Measurements from ENCODE around the gene SLC16A14. TPM values are rescaled to one million over a fixed set of nuclear protein-coding genes. Genes with fewer than 3 reads are reported as not detected.
A peak's percentile ranks its signal among the peaks of the same experiment; 100 is the strongest.

SLC16A14 gene
- total RNA-seq, 1 donor from 2014 or later: 9.1 TPM

GRCh38 chr2:230042195-230042594, 26.5 kb downstream of the SLC16A14 start:
- no peak for DNase-seq (ENCODE audit: extremely low spot score, unreplicated experiment)
- H3K27ac Mint-ChIP-seq: no peak overlapping the region
- TF ChIP-seq CTCF (conservative IDR thresholded peaks at IDR 0.05): no peak
- no peaks in the 10 kb centered on the region for H3K4me1 Mint-ChIP-seq (ENCODE audit: unreplicated experiment)
- H3K9me3 Mint-ChIP-seq: no peaks in the 10 kb centered on the region
- H3K4me3 Mint-ChIP-seq: no peak overlapping the region
- no peaks in the 10 kb centered on the region for H3K27me3 Mint-ChIP-seq
- peaks cover 10% of the 10 kb centered on the region for H3K36me3 Mint-ChIP-seq

GRCh38 chr2:230023313-230023712, 45.4 kb downstream of the SLC16A14 start:
- Mint-ChIP-seq H3K27ac (no peak overlapping the region), H3K4me1 (ENCODE audit: unreplicated experiment) (no peaks in the 10 kb centered on the region), H3K9me3 (no peaks in the 10 kb centered on the region), H3K4me3 (no peak overlapping the region), H3K36me3 (no peaks in the 10 kb centered on the region), H3K27me3 (no peaks in the 10 kb centered on the region)
- DNase-seq (ENCODE audit: extremely low spot score, unreplicated experiment): no peak
- TF ChIP-seq CTCF (conservative IDR thresholded peaks at IDR 0.05): no peak

DNA sequence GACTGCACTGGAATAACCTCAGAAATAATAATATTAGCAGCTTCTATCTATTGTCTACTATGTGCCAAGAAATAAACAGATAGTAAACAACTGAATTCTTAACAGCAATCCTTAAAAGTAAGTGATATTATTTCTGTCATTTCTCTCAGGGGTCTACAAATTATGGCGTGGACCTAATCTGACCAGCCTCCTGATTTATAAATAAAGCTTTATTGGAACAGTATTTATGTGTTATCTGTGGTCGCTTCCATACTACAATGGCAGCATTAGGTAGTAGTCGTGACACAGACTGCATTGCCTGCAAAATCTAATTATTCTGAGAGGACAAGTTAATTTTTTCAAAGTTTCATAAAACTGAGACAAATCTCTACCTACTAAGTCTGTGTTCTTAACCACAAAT, 49.0 kb downstream of the SLC16A14 start:
- Mint-ChIP-seq H3K9me3 (peaks cover 5% of the 10 kb centered on the region), H3K4me3 (no peak overlapping the region), H3K27ac (no peak overlapping the region), H3K27me3 (no peaks in the 10 kb centered on the region), H3K4me1 (ENCODE audit: unreplicated experiment) (no peaks in the 10 kb centered on the region), H3K36me3 (peaks cover 4% of the 10 kb centered on the region)
- TF ChIP-seq CTCF (conservative IDR thresholded peaks at IDR 0.05): no peak
- no peak for DNase-seq (ENCODE audit: extremely low spot score, unreplicated experiment)

GRCh38 chr2:230018153-230018552, 50.6 kb downstream of the SLC16A14 start:
- no peak overlapping the region for H3K4me3 Mint-ChIP-seq
- TF ChIP-seq CTCF (conservative IDR thresholded peaks at IDR 0.05): no peak
- H3K9me3 Mint-ChIP-seq: peaks cover 5% of the 10 kb centered on the region
- H3K27ac Mint-ChIP-seq: no peak overlapping the region
- peaks cover 4% of the 10 kb centered on the region for H3K36me3 Mint-ChIP-seq
- no peaks in the 10 kb centered on the region for H3K4me1 Mint-ChIP-seq (ENCODE audit: unreplicated experiment)
- no peaks in the 10 kb centered on the region for H3K27me3 Mint-ChIP-seq
- DNase-seq (ENCODE audit: extremely low spot score, unreplicated experiment): no peak

DNA sequence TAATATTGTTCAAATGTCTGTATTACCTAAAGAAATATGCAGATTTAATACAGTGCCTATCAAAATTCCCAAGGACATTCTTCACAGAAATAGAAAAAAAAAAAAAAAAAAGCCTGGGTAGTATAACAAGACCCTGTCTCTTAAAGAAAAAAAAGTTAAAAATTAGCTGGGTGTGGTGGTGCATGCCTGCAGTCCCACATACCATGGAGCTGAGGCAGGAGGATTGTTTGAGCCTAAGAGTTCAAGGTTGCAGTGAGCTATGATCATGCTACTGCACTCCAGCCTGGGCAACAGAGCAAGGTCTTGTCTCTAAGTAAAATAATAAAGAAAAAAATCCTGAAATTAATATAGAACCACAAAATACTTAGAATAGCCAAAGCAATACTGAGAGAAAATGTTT, 51.9 kb downstream of the SLC16A14 start:
- no peak for TF ChIP-seq CTCF (conservative IDR thresholded peaks at IDR 0.05)
- Mint-ChIP-seq H3K4me3 (no peak overlapping the region), H3K4me1 (ENCODE audit: unreplicated experiment) (no peaks in the 10 kb centered on the region), H3K27ac (peak overlapping the region; percentile 10), H3K9me3 (peaks cover 5% of the 10 kb centered on the region), H3K36me3 (peaks cover 4% of the 10 kb centered on the region), H3K27me3 (no peaks in the 10 kb centered on the region)
- no peak for DNase-seq (ENCODE audit: extremely low spot score, unreplicated experiment)

- TF ChIP-seq CTCF (conservative IDR thresholded peaks at IDR 0.05): no peak
- no peak overlapping the region for H3K27ac Mint-ChIP-seq
- no peaks in the 10 kb centered on the region for H3K27me3 Mint-ChIP-seq
- no peak overlapping the region for H3K4me3 Mint-ChIP-seq
- H3K9me3 Mint-ChIP-seq: peaks cover 5% of the 10 kb centered on the region
- H3K36me3 Mint-ChIP-seq: peaks cover 8% of the 10 kb centered on the region
- no peak for DNase-seq (ENCODE audit: extremely low spot score, unreplicated experiment)
- H3K4me1 Mint-ChIP-seq (ENCODE audit: unreplicated experiment): peaks cover 4% of the 10 kb centered on the region
Observed at GRCh38 chr2:230012267-230012884, 56.3 kb downstream of the SLC16A14 start.

All from type B pancreatic cell (in vitro differentiated cells).